A549 (cell line): ENCODE data around the gene ASB2.

Experiments used
- MAFK ChIP-seq: fragments of 450-650 bp; IDR thresholded peaks from 2 replicates; pipeline ENCODE4 v1.6.1; 2014; ENCODE audit not compliant: partially characterized antibody
- NR3C1 ChIP-seq: fragments of >200 bp; sonication (Bioruptor Twin); formaldehyde crosslinking; IDR thresholded peaks from 3 replicates; pipeline ENCODE4 v1.6.1; 2017
- POLR2A ChIP-seq: IDR thresholded peaks from 2 replicates; pipeline ENCODE4 v1.6.1; 2012; ENCODE audit warnings: mild to moderate bottlenecking, low read length
- RCOR1 ChIP-seq: fragments of 150-350 bp; IDR thresholded peaks from 2 replicates; pipeline ENCODE4 v1.6.1; 2014; ENCODE audit warnings: antibody characterized with exemption, low read length, low read depth
- TF ChIP-seq, protein P1 (sequence below): fragments of >200 bp; sonication (Bioruptor Twin); formaldehyde crosslinking; IDR thresholded peaks from 3 replicates; pipeline ENCODE4 v1.5.1; 2016

DNA sequence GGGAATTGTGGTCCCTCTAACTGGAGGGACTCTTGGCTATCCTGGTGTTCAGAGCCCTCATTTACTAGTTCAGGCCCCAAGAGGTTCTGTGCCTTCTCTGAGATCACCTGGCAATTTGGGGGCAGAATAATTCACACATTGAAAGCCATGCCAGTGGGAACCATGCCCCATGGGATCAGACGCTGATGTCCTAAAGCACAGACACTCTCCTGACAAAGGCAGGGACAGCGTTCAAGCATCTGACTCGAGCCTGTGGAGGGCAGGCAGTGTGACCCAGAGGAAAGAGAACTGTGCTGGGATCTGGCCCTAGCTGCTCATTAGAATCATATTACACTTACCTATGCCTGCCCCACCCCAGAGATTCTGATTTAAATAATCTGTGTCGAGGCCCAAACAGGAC is 2.4 kb upstream of the ASB2 start:
- TF ChIP-seq MAFK (no peak), POLR2A (no peak), NR3C1 (no peak), RCOR1 (no peak)
- TF ChIP-seq, protein P1, sequence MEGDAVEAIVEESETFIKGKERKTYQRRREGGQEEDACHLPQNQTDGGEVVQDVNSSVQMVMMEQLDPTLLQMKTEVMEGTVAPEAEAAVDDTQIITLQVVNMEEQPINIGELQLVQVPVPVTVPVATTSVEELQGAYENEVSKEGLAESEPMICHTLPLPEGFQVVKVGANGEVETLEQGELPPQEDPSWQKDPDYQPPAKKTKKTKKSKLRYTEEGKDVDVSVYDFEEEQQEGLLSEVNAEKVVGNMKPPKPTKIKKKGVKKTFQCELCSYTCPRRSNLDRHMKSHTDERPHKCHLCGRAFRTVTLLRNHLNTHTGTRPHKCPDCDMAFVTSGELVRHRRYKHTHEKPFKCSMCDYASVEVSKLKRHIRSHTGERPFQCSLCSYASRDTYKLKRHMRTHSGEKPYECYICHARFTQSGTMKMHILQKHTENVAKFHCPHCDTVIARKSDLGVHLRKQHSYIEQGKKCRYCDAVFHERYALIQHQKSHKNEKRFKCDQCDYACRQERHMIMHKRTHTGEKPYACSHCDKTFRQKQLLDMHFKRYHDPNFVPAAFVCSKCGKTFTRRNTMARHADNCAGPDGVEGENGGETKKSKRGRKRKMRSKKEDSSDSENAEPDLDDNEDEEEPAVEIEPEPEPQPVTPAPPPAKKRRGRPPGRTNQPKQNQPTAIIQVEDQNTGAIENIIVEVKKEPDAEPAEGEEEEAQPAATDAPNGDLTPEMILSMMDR = no peak
